WTC11 (cell line): ENCODE results near the gene PRKCB.

Experiments
- HMGXB4 ChIP-seq: sonication (generic); formaldehyde crosslinking; IDR thresholded peaks from 2 replicates; pipeline ENCODE4 v1.8.1; 2023; ENCODE audit warnings: mild to moderate bottlenecking, moderate library complexity, missing genetic modification reagents
- IRF1 ChIP-seq: sonication (generic); formaldehyde crosslinking; IDR thresholded peaks from 2 replicates; pipeline ENCODE4 v1.8.0; 2023; ENCODE audit warnings: missing genetic modification reagents
- IRF2 ChIP-seq: sonication (generic); formaldehyde crosslinking; IDR thresholded peaks from 2 replicates; pipeline ENCODE4 v1.8.0; 2022; ENCODE audit warnings: low read depth, missing genetic modification reagents, borderline replicate concordance
- NFYB ChIP-seq: sonication (generic); formaldehyde crosslinking; conservative IDR thresholded peaks from 2 replicates; pipeline ENCODE4 v1.8.0; 2022; ENCODE audit warnings: low read depth, missing genetic modification reagents
- RELA ChIP-seq: sonication (generic); formaldehyde crosslinking; IDR thresholded peaks from 2 replicates; pipeline ENCODE4 v1.8.1; 2022; ENCODE audit warnings: missing genetic modification reagents, mild to moderate bottlenecking, borderline replicate concordance
- USF1 ChIP-seq: sonication (generic); formaldehyde crosslinking; IDR thresholded peaks from 2 replicates; pipeline ENCODE4 v1.8.0; 2022; ENCODE audit warnings: mild to moderate bottlenecking, missing genetic modification reagents
- ZNF121 ChIP-seq: sonication (generic); formaldehyde crosslinking; IDR thresholded peaks from 2 replicates; pipeline ENCODE4 v1.8.0; 2023; ENCODE audit warnings: missing genetic modification reagents
- ZNF138 ChIP-seq: sonication (generic); formaldehyde crosslinking; conservative IDR thresholded peaks from 2 replicates; pipeline ENCODE4 v1.8.1; 2022; ENCODE audit warnings: mild to moderate bottlenecking, moderate library complexity, missing genetic modification reagents
- ZSCAN18 ChIP-seq: fragments of 250-450 bp; sonication (Bioruptor Pico); IDR thresholded peaks from 2 replicates; pipeline ENCODE4 v2.1.2; 2022; ENCODE audit warnings: mild to moderate bottlenecking, moderate library complexity
- TF ChIP-seq, protein P1 (sequence below): sonication (generic); formaldehyde crosslinking; IDR thresholded peaks from 2 replicates; pipeline ENCODE4 v1.8.1; 2022; ENCODE audit warnings: mild to moderate bottlenecking, missing genetic modification reagents, moderate library complexity, borderline replicate concordance
- TF ChIP-seq, protein P2 (sequence below): fragments of 200-600 bp; IDR thresholded peaks from 2 replicates; pipeline ENCODE4 v1.8.0; 2022; ENCODE audit warnings: antibody characterized with exemption

- no peak for TF ChIP-seq NFYB (CRISPR knock-in tag)
- TF ChIP-seq, protein P1, sequence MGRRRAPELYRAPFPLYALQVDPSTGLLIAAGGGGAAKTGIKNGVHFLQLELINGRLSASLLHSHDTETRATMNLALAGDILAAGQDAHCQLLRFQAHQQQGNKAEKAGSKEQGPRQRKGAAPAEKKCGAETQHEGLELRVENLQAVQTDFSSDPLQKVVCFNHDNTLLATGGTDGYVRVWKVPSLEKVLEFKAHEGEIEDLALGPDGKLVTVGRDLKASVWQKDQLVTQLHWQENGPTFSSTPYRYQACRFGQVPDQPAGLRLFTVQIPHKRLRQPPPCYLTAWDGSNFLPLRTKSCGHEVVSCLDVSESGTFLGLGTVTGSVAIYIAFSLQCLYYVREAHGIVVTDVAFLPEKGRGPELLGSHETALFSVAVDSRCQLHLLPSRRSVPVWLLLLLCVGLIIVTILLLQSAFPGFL (CRISPR knock-in tag), result no peak
- TF ChIP-seq IRF2 (CRISPR knock-in tag), result no peak
- no peak for TF ChIP-seq ZNF138
- no peak for TF ChIP-seq RELA (CRISPR knock-in tag)
- TF ChIP-seq ZNF121 (CRISPR knock-in tag), result no peak
- TF ChIP-seq, protein P2, sequence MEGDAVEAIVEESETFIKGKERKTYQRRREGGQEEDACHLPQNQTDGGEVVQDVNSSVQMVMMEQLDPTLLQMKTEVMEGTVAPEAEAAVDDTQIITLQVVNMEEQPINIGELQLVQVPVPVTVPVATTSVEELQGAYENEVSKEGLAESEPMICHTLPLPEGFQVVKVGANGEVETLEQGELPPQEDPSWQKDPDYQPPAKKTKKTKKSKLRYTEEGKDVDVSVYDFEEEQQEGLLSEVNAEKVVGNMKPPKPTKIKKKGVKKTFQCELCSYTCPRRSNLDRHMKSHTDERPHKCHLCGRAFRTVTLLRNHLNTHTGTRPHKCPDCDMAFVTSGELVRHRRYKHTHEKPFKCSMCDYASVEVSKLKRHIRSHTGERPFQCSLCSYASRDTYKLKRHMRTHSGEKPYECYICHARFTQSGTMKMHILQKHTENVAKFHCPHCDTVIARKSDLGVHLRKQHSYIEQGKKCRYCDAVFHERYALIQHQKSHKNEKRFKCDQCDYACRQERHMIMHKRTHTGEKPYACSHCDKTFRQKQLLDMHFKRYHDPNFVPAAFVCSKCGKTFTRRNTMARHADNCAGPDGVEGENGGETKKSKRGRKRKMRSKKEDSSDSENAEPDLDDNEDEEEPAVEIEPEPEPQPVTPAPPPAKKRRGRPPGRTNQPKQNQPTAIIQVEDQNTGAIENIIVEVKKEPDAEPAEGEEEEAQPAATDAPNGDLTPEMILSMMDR, result no peak
- TF ChIP-seq HMGXB4, result no peak
- TF ChIP-seq ZSCAN18, result no peak
- no peak for TF ChIP-seq USF1
- no peak for TF ChIP-seq IRF1
These were observed 6.3 kb upstream of the PRKCB start for GRCh38 chr16:23829454-23829853.
